Activated gamma-delta T cell (primary cell): ENCODE results near the gene LBP.
"Not testable (repeated sequence)": the region's sequence is repeated elsewhere in the genome, so short reads cannot be mapped to it uniquely, and the experiment has no call there.

ENCODE experiments used
- DNase-seq: peaks from one replicate; lab custom pipeline; 2025; lab: John Stamatoyannopoulos, UW
- total RNA-seq, 2 donors: gene quantifications; one replicate each; lab custom pipeline; 2026; lab: John Stamatoyannopoulos, UW

The LBP gene
- 0 reads per million in 2 donors for total RNA-seq

- no peak for DNase-seq
These were observed at the start of gene LBP for GRCh38 chr20:38346247-38346651. LBP (plus strand) TSS chr20:38346482; CDS start chr20:38346517, 35 bp downstream.

GRCh38 chr20:38297916-38298674 lies 48.2 kb upstream of the LBP start:
- no peak for DNase-seq

- no peak for DNase-seq
These were observed 47.5 kb upstream of the LBP start for GRCh38 chr20:38298768-38299288.

- no peak for DNase-seq
These were observed 46.3 kb upstream of the LBP start for GRCh38 chr20:38299963-38300362.

GRCh38 chr20:38300438-38300837 lies 45.8 kb upstream of the LBP start:
- no peak for DNase-seq

GRCh38 chr20:38301309-38301708 lies 45.0 kb upstream of the LBP start:
- DNase-seq = no peak

- no peak for DNase-seq
These were observed 43.5 kb upstream of the LBP start for GRCh38 chr20:38302786-38303185.

- DNase-seq = no peak
These were observed 42.3 kb upstream of the LBP start, which contains the start of gene BPI for GRCh38 chr20:38303908-38304379. BPI (plus strand) TSS chr20:38304156; CDS start chr20:38304224, 68 bp downstream.

GRCh38 chr20:38304845-38305447 lies 41.3 kb upstream of the LBP start:
- no peak for DNase-seq

GRCh38 chr20:38305541-38305940 lies 40.7 kb upstream of the LBP start:
- DNase-seq = no peak

- DNase-seq = no peak
These were observed 39.9 kb upstream of the LBP start for GRCh38 chr20:38306379-38306778.

- DNase-seq = no peak
These were observed 38.8 kb upstream of the LBP start for GRCh38 chr20:38307371-38308046.

- no peak for DNase-seq
These were observed 38.2 kb upstream of the LBP start for GRCh38 chr20:38308047-38308438.

GRCh38 chr20:38308447-38308846 lies 37.8 kb upstream of the LBP start:
- no peak for DNase-seq

- no peak for DNase-seq
These were observed 35.2 kb upstream of the LBP start for GRCh38 chr20:38311091-38311490.

- DNase-seq = no peak
These were observed 34.8 kb upstream of the LBP start for GRCh38 chr20:38311491-38311890.

- DNase-seq = no peak
These were observed 32.6 kb upstream of the LBP start for GRCh38 chr20:38313676-38314075.

GRCh38 chr20:38314350-38314749 lies 31.9 kb upstream of the LBP start:
- not testable (repeated sequence) for DNase-seq

GRCh38 chr20:38315290-38315966 lies 30.9 kb upstream of the LBP start:
- DNase-seq = no peak

- DNase-seq = no peak
These were observed 29.9 kb upstream of the LBP start for GRCh38 chr20:38316341-38316740.

GRCh38 chr20:38317422-38317821 lies 28.9 kb upstream of the LBP start:
- DNase-seq = no peak

GRCh38 chr20:38320221-38320620 lies 26.1 kb upstream of the LBP start:
- no peak for DNase-seq
